ENCODE results near the gene SAT2. TPM values are rescaled to one million over a fixed set of nuclear protein-coding genes. Genes with fewer than 3 reads are reported as not detected.

Gene SAT2
- total RNA-seq, 1 experiment from 2014 or later, result 54.9 TPM

DNA sequence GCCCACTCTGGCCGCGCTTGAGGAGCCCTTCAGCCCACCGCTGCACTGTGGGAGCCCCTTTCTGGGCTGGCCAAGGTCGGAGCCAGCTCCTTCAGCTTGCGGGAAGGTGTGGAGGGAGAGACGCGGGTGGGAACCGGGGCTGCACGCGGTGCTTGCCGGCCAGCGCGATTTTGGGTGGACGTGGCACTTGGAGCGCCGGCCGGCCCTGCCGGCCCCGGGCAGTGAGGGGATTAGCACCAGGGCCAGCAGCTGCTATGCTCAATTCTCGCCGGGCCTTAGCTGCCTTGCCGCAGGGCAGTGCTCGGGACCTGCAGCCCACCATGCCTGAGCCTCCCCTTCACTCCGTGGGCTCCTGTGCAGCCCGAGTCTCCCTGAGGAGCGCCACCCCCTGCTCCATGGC is 13.2 kb upstream of the SAT2 start:
- BruUV-seq (replicated peaks), result no TSS peak
- H3K9me3 ChIP-seq (ENCODE audit: control insufficient read depth in 1 of 2, insufficient read depth in 1 of 2, low read depth in 1 of 2, low read length in 2 of 2), result no peaks in the 10 kb centered on the region
- DNase-seq (ENCODE audit: low read depth, low spot score) (no peak), ATAC-seq (no peak)
- H3K27me3 ChIP-seq (ENCODE audit: insufficient read depth, low read length), result no peaks in the 10 kb centered on the region
- CTCF ChIA-PET, result no interaction called here
- RAD21 ChIA-PET (ENCODE audit: low non-redundant PET in 1 of 2, low total read pairs in 2 of 2, uncharacterized antibody in 2 of 2, unreplicated experiment in 2 of 2), result interaction anchor here in 1 of 2 experiments (0.6 kb wide), 1 partner anchor 15 kb away, joined by 4 read pairs; no protein-coding TSS in a partner anchor
- no peak overlapping the region for H2AFZ ChIP-seq (ENCODE audit: low read depth, low read length, poor library complexity, severe bottlenecking)
- H3K9ac ChIP-seq (ENCODE audit: low read length), result no peak overlapping the region
- TF ChIP-seq TCF7L2 (IDR thresholded peaks at IDR 0.05; ENCODE audit: borderline replicate concordance, extremely low read depth, insufficient read depth, insufficient read length) (no peak), ELF1 (IDR thresholded peaks at IDR 0.05; ENCODE audit: borderline replicate concordance, low read depth) (no peak), ZFX (IDR thresholded peaks at IDR 0.05) (no peak), FOSL1 (IDR thresholded peaks at IDR 0.05; ENCODE audit: low read depth) (no peak)
- TF ChIP-seq, protein P1, sequence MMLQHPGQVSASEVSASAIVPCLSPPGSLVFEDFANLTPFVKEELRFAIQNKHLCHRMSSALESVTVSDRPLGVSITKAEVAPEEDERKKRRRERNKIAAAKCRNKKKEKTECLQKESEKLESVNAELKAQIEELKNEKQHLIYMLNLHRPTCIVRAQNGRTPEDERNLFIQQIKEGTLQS (IDR thresholded peaks at IDR 0.05), result no peak
- no peaks in the 10 kb centered on the region for H3K79me2 ChIP-seq (ENCODE audit: insufficient read depth, low read length)
- H3K9me2 ChIP-seq (ENCODE audit: insufficient read depth), result no peaks in the 10 kb centered on the region
- no peaks in the 10 kb centered on the region for H3K36me3 ChIP-seq (ENCODE audit: control insufficient read depth in 1 of 2, insufficient read depth in 2 of 2, low read length in 2 of 2)
- intact Hi-C loops (cut with micrococcal nuclease), result no loop called here
- H3K4me3 ChIP-seq (replicated peaks in 1 of 2; ENCODE audit: low read depth in 1 of 2, low read length in 2 of 2), result no peak overlapping the region
- no peaks in the 10 kb centered on the region for H4K20me1 ChIP-seq (ENCODE audit: insufficient read depth)
- H3K27ac ChIP-seq (ENCODE audit: low read depth, low read length), result no peak overlapping the region
- H3K4me1 ChIP-seq (ENCODE audit: control insufficient read depth in 1 of 2, insufficient read depth in 2 of 2, low read length in 2 of 2), result no peaks in the 10 kb centered on the region
- H3K4me2 ChIP-seq (ENCODE audit: low read length), result no peak overlapping the region
- POLR2A ChIA-PET, result interaction anchor here (1.0 kb wide), 1 partner anchor 13 kb away, joined by 4 read pairs; the partner anchor contains the start of gene SAT2

GRCh38 chr17:7636163-7636562 is 8.5 kb upstream of the SAT2 start:
- ATAC-seq, result no peak
- TF ChIP-seq SIN3A (IDR thresholded peaks at IDR 0.05; ENCODE audit: low read depth), result no peak
- TF ChIP-seq TCF7L2 (IDR thresholded peaks at IDR 0.05; ENCODE audit: borderline replicate concordance, extremely low read depth, insufficient read depth, insufficient read length), result no peak
- no peak for TF ChIP-seq EGR1 (IDR thresholded peaks at IDR 0.05; ENCODE audit: low read depth)
- no peak for TF ChIP-seq YY1 (IDR thresholded peaks at IDR 0.05; ENCODE audit: extremely low read depth, insufficient replicate concordance, low read depth, low read length)
- Histone ChIP-seq H3K9me3 (ENCODE audit: control insufficient read depth in 1 of 2, insufficient read depth in 1 of 2, low read depth in 1 of 2, low read length in 2 of 2) (no peaks in the 10 kb centered on the region), H3K27me3 (ENCODE audit: insufficient read depth, low read length) (no peaks in the 10 kb centered on the region), H4K20me1 (ENCODE audit: insufficient read depth) (no peaks in the 10 kb centered on the region), H3K9ac (ENCODE audit: low read length) (no peak overlapping the region), H3K4me1 (ENCODE audit: control insufficient read depth in 1 of 2, insufficient read depth in 2 of 2, low read length in 2 of 2) (peaks cover 0 to 7% of the 10 kb centered on the region in 2 experiments; a peak in 2 of 4 replicates), H3K4me3 (replicated peaks in 1 of 2; ENCODE audit: low read depth in 1 of 2, low read length in 2 of 2) (no peak overlapping the region), H3K36me3 (ENCODE audit: control insufficient read depth in 1 of 2, insufficient read depth in 2 of 2, low read length in 2 of 2) (no peaks in the 10 kb centered on the region), H3K79me2 (ENCODE audit: insufficient read depth, low read length) (no peaks in the 10 kb centered on the region), H2AFZ (ENCODE audit: low read depth, low read length, poor library complexity, severe bottlenecking) (no peak overlapping the region), H3K27ac (ENCODE audit: low read depth, low read length) (no peak overlapping the region), H3K9me2 (ENCODE audit: insufficient read depth) (no peaks in the 10 kb centered on the region), H3K4me2 (ENCODE audit: low read length) (no peak overlapping the region)
- DNase-seq (ENCODE audit: low read depth, low spot score), result no peak
- ChIA-PET CTCF (no interaction called here), POLR2A (interaction anchor here (1.5 kb wide), 1 partner anchor 8 kb away, joined by 4 read pairs; the partner anchor contains the start of gene SAT2), RAD21 (ENCODE audit: low non-redundant PET in 1 of 2, low total read pairs in 2 of 2, uncharacterized antibody in 2 of 2, unreplicated experiment in 2 of 2) (no interaction called here)
- intact Hi-C loops (cut with micrococcal nuclease), result no loop called here
- no TSS peak for BruUV-seq (replicated peaks)

All from HCT116 (cell line).